Suppressor macrophage (primary cell): ENCODE data around the gene LRMDA.

ENCODE experiments used
- DNase-seq, 4 experiments: peaks; one replicate each; pipeline ENCODE4 v3.0.0-alpha.2; 2020 to 2022

LRMDA gene

GRCh38 chr10:75841266-75841665 lies 409.8 kb downstream of the LRMDA start:
- DNase-seq: no peak

- peak; percentile 3 to 47 (median 30) for DNase-seq
Observed at GRCh38 chr10:75845176-75845947, 413.9 kb downstream of the LRMDA start.

DNA sequence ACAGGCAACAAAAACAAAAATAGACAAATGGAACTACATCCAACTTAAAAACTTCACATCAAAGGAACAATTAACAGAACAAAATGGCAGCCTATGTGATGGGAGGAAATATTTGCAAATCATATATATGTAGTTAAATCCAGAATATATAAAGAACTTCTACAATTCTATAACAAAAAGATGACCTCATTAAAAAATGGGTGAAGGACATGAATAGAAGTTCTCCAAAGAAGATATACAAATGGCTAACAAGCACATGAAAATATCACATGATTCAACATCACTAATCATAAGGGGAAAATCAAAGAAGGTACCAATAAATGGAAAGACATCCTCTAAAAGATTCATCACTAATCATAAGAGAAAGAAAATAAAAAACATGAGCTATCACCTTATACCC lies 416.1 kb downstream of the LRMDA start:
- no peak for DNase-seq

- no peak for DNase-seq
Observed at GRCh38 chr10:75851580-75852345, 420.3 kb downstream of the LRMDA start.

GRCh38 chr10:75852851-75853484 lies 421.5 kb downstream of the LRMDA start:
- peak in 3 of 4 experiments; percentile 7 to 50 (median 26) for DNase-seq

GRCh38 chr10:75857269-75857846 lies 425.9 kb downstream of the LRMDA start:
- no peak for DNase-seq

GRCh38 chr10:75857896-75858295 lies 426.5 kb downstream of the LRMDA start:
- no peak for DNase-seq

- DNase-seq: peak in 2 of 4 experiments; percentile 4 to 16
Observed at GRCh38 chr10:75858339-75858738, 426.9 kb downstream of the LRMDA start.

GRCh38 chr10:75859141-75859540 lies 427.7 kb downstream of the LRMDA start:
- DNase-seq: no peak

GRCh38 chr10:75860009-75860408 lies 428.6 kb downstream of the LRMDA start:
- no peak for DNase-seq

DNA sequence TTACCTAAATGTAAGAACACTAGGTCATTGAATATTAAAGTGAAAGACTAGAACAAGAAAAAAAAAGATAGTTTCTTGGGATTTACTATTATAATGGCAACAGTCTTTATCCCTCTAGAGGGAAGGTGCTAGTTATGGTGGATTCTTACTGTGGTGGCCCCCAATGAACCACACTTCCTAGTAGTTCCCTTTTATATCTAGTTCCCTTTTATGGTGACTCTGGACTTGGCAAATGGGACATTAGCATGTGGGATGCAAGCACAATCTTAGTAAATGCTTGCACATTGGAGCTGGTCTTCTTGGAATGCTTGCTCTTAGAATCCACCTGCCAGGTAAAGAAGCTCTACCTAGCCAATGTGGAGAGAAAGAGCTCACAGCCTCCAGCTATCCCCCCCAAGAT lies 430.2 kb downstream of the LRMDA start:
- DNase-seq: peak; percentile 35 to 68 (median 47)

DNA sequence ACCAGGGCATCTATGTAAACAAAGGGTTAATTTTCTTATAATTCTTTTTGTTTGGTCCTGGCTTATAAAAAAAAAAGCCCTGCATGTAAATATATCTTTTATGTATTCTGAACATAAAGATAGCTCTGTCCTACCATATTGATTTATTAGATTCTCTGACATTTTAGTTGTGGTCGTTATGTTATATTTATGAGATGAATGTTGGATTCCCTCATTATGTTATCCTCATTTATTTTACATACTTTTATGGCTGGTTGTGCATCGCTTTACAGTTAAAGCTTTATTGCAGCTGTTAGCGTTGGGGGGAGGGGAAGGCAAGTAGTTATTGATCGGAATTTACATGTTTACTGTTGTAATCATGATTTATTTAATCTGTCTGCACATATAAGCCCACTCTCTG lies 431.5 kb downstream of the LRMDA start:
- no peak for DNase-seq

DNA sequence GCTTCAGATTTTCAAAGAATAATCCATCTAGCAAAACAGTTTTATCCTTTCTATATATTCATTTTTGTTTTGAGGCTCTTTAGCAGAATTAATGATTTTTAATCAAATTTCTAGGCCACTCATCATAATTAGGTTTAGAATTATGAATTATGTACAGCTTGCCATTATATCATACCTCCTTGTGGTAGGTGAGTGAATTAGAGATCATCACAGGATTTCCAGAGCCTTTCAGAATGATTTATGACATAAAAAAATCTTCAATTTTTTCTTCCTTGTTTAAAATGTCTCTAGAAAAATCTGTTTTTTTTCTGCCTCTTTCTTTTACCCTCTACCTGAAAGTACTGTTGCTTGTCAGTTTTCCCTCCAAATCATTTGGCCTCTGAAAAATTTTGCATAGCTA lies 433.3 kb downstream of the LRMDA start:
- no peak for DNase-seq

DNA sequence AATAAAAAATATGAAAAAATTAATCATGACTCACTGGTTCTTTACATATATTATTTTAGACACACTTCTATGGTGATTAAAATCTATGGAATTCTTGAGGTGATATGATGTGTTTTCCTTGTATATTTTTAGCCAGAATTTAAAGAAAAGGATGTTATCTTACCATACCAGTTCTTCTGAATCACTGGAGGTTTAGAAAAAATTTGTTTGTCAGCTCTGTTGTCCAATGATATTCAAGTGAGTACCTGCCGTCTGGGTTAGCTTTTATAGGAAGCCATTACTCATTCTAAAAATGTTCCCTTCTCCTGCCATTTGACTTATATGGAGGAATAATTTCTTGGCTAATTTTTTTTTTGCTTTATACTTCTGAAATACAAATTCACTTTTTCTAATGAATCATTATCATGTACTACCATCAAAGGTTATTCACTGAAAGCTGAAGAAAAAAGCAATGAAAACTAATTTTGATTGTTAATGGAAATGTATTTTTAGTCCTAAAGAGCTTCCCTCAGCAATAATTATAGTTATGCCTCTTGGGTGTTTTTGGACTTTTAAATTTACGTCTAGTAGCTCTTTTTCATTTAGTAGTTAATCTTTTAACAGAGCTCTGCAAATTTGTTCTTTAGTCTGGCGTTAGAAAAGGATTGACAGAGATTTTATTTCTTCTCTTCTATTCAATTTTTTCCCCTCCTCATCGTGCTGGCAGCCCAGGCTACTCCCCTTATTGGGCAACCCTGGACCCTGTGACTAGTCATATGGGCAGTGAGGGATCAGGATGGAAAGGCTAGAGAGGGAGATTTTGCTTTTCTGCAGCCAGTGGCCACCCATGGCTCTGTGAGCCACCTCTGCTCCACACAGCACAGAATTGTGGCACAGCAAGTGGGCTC lies 434.2 kb downstream of the LRMDA start:
- DNase-seq: no peak

DNA sequence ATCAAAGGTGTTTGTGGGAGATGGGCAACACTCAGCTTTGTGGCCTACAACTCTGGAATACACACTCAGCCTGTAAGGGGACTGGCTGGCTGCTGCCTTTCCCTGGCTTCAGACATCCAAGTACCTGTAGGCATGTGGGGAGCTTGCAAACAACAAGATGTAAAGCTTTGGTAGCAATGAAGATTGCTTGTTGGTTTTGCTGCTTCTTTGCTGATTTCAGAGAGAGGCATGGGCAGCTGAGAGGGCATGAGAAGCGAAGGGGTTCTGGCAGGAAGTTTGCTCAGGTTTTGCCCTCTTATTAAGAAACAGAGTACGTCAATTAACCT lies 434.8 kb downstream of the LRMDA start:
- no peak for DNase-seq

- DNase-seq: no peak
Observed at GRCh38 chr10:75866731-75867130, 435.3 kb downstream of the LRMDA start.

- DNase-seq: no peak
Observed at GRCh38 chr10:75868574-75868973, 437.1 kb downstream of the LRMDA start.

GRCh38 chr10:75870039-75870645 lies 438.7 kb downstream of the LRMDA start:
- no peak for DNase-seq

DNA sequence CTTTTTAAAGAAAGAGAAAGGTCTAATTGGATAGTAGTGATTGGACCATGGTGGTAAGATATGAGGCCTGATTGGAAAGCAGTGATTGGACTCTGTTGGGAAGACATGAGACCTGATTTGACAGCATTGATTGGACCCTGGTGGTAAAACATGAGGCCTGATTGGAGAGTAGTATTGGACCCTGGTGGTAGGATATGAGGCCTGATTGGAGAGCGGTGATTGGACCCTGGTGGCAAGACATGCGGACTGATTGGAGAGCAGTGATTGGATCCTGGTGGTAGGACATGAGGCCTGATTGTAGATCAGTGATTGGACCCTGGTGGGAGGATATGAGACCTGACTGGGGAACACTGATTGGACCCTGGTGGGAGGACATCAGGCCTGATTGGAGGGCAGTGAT lies 444.3 kb downstream of the LRMDA start:
- no peak for DNase-seq

DNA sequence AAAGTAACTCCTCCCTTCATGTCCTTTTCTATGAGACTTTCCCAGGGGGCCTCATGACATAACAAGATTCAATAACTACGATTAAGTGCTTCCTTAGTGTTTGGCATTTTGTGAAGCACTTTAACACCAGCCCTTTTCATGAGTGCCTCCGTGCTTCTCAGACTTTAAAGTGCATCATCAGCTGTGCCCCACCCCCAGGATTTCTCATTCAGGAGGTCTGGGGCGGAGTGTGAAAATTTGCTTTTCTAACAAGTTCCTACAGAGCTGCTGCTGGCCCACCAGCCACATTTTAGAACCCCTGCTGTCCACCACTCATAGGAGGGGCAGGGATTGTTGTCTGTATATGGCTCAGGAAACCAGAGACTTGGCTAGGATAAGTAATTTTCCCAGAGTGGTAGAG lies 445.3 kb downstream of the LRMDA start:
- DNase-seq: no peak

DNA sequence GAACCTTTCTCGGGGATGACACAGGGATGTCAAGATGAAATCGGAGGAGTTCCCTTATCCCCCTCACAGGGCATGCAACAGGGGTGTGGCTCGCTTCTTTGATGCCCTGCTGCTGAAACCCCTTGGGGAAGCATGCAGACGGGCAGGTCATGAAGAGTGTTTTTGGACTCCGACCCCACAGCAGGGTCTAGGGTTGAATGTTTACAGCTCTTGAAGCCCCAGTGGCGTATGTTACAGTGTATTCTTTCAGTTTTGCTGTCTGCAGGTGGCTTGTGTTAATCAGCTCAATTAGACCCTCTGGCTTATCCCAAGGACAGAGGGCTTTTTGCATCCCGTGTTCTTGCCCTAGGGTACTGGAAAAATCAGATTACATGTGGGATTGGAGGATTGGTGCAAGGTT lies 446.5 kb downstream of the LRMDA start:
- DNase-seq: no peak

GRCh38 chr10:75878586-75878985 lies 447.2 kb downstream of the LRMDA start:
- DNase-seq: no peak
